OCI-LY7 (cell line): Measurements from ENCODE around the gene RLN3. TPM values are rescaled to one million over a fixed set of nuclear protein-coding genes. Genes with fewer than 3 reads are reported as not detected.

ENCODE experiments used
- BruUV-seq: library from RNA; stranded (reverse); fragments of 400-500 nt; replicated peaks from 2 replicates; lab custom pipeline; 2021; lab: Mats Ljungman, UMichigan
- CTCF ChIA-PET: fragments of 300-600 bp; sonication (Branson Sonifier 250); formaldehyde crosslinking; loops from one replicate; lab custom pipeline; 2022; ENCODE audit warnings: antibody characterized with exemption; ENCODE audit not compliant: unreplicated experiment; lab: Charles Lee
- POLR2A ChIA-PET: fragments of 300-600 bp; sonication (Branson Sonifier 250); formaldehyde crosslinking; loops from one replicate; lab custom pipeline; 2022; ENCODE audit warnings: antibody characterized with exemption; lab: Charles Lee
- DNase-seq: peaks from one replicate; pipeline ENCODE4 v3.0.0-alpha.2; 2015; ENCODE audit warnings: low spot score
- H2AFZ ChIP-seq: fragments of 200-600 bp; sonication (generic), shearing (Covaris generic); 2 replicates; pipeline ENCODE4 v1.6.1; 2014; ENCODE audit warnings: mild to moderate bottlenecking, antibody characterized with exemption, low read length, moderate library complexity
- H3K27ac ChIP-seq: fragments of 200-600 bp; sonication (generic); 2 replicates; pipeline ENCODE4 v1.5.1; 2014; ENCODE audit warnings: mixed run types, low read depth, mild to moderate bottlenecking, moderate library complexity, low read length, inconsistent platforms; ENCODE audit not compliant: poor library complexity, severe bottlenecking
- H3K36me3 ChIP-seq: fragments of 200-600 bp; sonication (generic); 2 replicates; pipeline ENCODE4 v1.6.1; 2014; ENCODE audit warnings: mild to moderate bottlenecking, antibody characterized with exemption, low read length, moderate library complexity, mixed read lengths; ENCODE audit not compliant: insufficient read depth
- H3K4me1 ChIP-seq: fragments of 200-600 bp; sonication (generic); 2 replicates; pipeline ENCODE4 v1.5.1; 2014; ENCODE audit warnings: mild to moderate bottlenecking, low read length; ENCODE audit not compliant: insufficient read depth, poor library complexity, severe bottlenecking
- H3K4me2 ChIP-seq: fragments of 200-600 bp; sonication (generic); 2 replicates; pipeline ENCODE4 v1.6.1; 2014; ENCODE audit warnings: mild to moderate bottlenecking, low read length
- H3K4me3 ChIP-seq: fragments of 200-600 bp; sonication (generic); 2 replicates; pipeline ENCODE4 v1.5.1; 2014; ENCODE audit warnings: mild to moderate bottlenecking, low read depth, low read length; ENCODE audit not compliant: poor library complexity, severe bottlenecking
- H3K79me2 ChIP-seq: fragments of 200-600 bp; sonication (generic); 2 replicates; pipeline ENCODE4 v1.6.1; 2016; ENCODE audit warnings: low read depth, mild to moderate bottlenecking, low read length, moderate library complexity, mixed read lengths; ENCODE audit not compliant: insufficient read depth
- H3K9me2 ChIP-seq: fragments of 200-600 bp; sonication (generic); 2 replicates; pipeline ENCODE4 v1.6.1; 2016; ENCODE audit warnings: mild to moderate bottlenecking, low read length, mixed read lengths; ENCODE audit not compliant: insufficient read depth
- H3K9me3 ChIP-seq: fragments of 200-600 bp; sonication (generic); 2 replicates; pipeline ENCODE4 v1.6.1; 2014; ENCODE audit warnings: mild to moderate bottlenecking, mixed run types, low read length, mixed read lengths
- H4K20me1 ChIP-seq: fragments of 200-600 bp; sonication (generic); 2 replicates; pipeline ENCODE4 v1.6.1; 2014; ENCODE audit warnings: mild to moderate bottlenecking, antibody characterized with exemption, low read length, moderate library complexity, mixed read lengths; ENCODE audit not compliant: insufficient read depth
- EZH2phosphoT487 ChIP-seq: fragments of 200-600 bp; sonication (generic); IDR thresholded peaks from 2 replicates; pipeline ENCODE4 v1.6.1; 2018; ENCODE audit warnings: low read depth, borderline replicate concordance, mild to moderate bottlenecking, mixed run types, antibody characterized with exemption, low read length, moderate library complexity, mixed read lengths
- intact Hi-C: fragments of 100-400 bp; cut with micrococcal nuclease; formaldehyde crosslinking; loops from one replicate; pipeline ENCODE4 v1.10.0; 2022; ENCODE audit not compliant: unreplicated experiment
- total RNA-seq, 2 experiments: library from RNA; depleted of rRNA in 1 of 2; stranded (reverse); fragments of >200 nt in 1 of 2; shearing (Covaris generic) in 1 of 2; gene quantifications; 2 replicates each; pipeline ENCODE4 v1.2.3, GENCODE V29; 2014 to 2022
- TF ChIP-seq, protein P1 (sequence below): fragments of 200-600 bp; sonication (generic); conservative IDR thresholded peaks from 2 replicates; pipeline ENCODE4 v1.5.1; 2014; ENCODE audit warnings: mild to moderate bottlenecking, antibody characterized with exemption, low read length, moderate library complexity, mixed read lengths

Gene RLN3
- total RNA-seq, 2 experiments from 2014 or later, result not detected

DNA sequence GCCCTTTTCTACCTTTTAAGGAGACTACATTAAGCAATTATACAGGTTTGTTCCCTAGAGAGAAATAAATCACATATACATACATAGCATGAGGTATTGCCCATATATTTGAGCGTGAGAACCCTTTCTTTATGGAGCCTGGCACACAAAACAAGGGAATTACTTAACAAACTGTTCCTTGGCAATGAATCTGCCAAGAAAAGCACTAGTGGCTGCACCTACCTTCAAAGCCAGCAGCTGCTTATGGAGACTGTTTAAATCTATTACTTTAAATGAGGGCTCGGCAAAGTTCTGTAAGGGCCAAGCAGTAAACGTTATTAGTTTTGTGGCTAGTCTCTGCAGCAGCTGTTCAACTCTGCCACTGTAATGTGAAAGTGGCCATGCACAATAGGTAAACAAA lies 28.9 kb upstream of the RLN3 start:
- Histone ChIP-seq H4K20me1 (no peaks in the 10 kb centered on the region), H3K4me3 (no peak overlapping the region), H3K4me2 (no peak overlapping the region), H3K27ac (no peak overlapping the region), H3K9me2 (no peaks in the 10 kb centered on the region), H2AFZ (no peak overlapping the region), H3K4me1 (peaks cover 38% of the 10 kb centered on the region), H3K9me3 (peaks cover 9% of the 10 kb centered on the region), H3K36me3 (peaks cover 41% of the 10 kb centered on the region), H3K79me2 (peaks cover 46% of the 10 kb centered on the region)
- intact Hi-C loops, result no loop called here
- POLR2A ChIA-PET, result interaction anchor here (0.7 to 1.1 kb wide), 4 partner anchors 10 to 38 kb away, joined by 3 to 5 read pairs (median 3); no protein-coding TSS in a partner anchor
- TF ChIP-seq, protein P1, sequence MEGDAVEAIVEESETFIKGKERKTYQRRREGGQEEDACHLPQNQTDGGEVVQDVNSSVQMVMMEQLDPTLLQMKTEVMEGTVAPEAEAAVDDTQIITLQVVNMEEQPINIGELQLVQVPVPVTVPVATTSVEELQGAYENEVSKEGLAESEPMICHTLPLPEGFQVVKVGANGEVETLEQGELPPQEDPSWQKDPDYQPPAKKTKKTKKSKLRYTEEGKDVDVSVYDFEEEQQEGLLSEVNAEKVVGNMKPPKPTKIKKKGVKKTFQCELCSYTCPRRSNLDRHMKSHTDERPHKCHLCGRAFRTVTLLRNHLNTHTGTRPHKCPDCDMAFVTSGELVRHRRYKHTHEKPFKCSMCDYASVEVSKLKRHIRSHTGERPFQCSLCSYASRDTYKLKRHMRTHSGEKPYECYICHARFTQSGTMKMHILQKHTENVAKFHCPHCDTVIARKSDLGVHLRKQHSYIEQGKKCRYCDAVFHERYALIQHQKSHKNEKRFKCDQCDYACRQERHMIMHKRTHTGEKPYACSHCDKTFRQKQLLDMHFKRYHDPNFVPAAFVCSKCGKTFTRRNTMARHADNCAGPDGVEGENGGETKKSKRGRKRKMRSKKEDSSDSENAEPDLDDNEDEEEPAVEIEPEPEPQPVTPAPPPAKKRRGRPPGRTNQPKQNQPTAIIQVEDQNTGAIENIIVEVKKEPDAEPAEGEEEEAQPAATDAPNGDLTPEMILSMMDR, result no peak
- TF ChIP-seq EZH2phosphoT487, result no peak
- CTCF ChIA-PET, result interaction anchor here (0.7 kb wide), 1 partner anchor 120 kb away, joined by 3 read pairs; no protein-coding TSS in a partner anchor
- BruUV-seq, result TSS peak; percentile 28
- DNase-seq, result no peak

DNA sequence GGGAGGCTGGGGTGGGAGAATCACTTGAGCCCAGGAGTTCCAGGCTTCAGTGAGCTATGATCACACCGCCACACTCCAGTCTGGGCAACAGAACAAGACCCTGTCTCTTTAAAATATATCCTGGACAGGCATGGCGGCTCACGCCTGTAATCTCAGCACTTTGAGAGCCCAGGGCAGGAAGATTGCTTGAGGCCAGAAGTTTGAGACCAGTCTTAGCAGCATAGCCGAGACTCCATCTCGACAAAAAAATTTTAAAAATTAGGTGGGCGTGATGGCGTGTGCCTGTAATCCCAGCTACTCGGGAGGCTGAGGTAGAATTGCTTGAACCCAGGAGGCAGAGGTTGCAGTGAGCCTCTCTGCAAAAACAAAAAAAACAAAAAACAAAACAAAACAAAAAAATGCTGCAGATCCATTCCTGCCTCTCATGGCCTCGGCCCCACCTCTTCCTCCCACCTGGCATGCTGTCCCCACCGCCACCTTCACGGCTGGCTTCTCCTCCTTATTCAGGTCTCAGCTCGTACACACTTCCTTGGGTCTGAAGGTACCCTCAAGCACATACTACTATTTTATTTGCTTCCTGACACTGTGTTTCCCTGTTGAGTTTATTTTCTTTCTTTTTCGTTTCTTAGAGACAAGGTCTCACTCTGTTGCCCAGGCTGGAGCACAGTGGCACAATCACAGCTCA lies 27.1 kb upstream of the RLN3 start:
- TF ChIP-seq, protein P1, result no peak
- no peak for TF ChIP-seq EZH2phosphoT487
- peak overlapping the region; percentile 13 for H3K4me3 ChIP-seq
- H3K9me2 ChIP-seq, result no peaks in the 10 kb centered on the region
- POLR2A ChIA-PET, result no interaction called here
- H3K9me3 ChIP-seq, result peaks cover 9% of the 10 kb centered on the region
- intact Hi-C loops, result no loop called here
- peak; percentile 57 for DNase-seq
- no peaks in the 10 kb centered on the region for H4K20me1 ChIP-seq
- CTCF ChIA-PET, result no interaction called here
- no peak overlapping the region for H2AFZ ChIP-seq
- peaks cover 34% of the 10 kb centered on the region for H3K36me3 ChIP-seq
- BruUV-seq, result no TSS peak
- H3K4me2 ChIP-seq, result peak overlapping the region; percentile 47
- H3K27ac ChIP-seq, result peak overlapping the region; percentile 87
- peaks cover 60% of the 10 kb centered on the region for H3K79me2 ChIP-seq
- H3K4me1 ChIP-seq, result peaks cover 52% of the 10 kb centered on the region
